OCI-LY7 (cell line): ENCODE results near the gene SLC25A21.

Experiments used
- CTCF ChIP-seq: fragments of 200-600 bp; sonication (generic); conservative IDR thresholded peaks from 2 replicates; pipeline ENCODE4 v1.5.1; 2014; ENCODE audit warnings: mild to moderate bottlenecking, antibody characterized with exemption, low read length, moderate library complexity, mixed read lengths
- EZH2phosphoT487 ChIP-seq: fragments of 200-600 bp; sonication (generic); IDR thresholded peaks from 2 replicates; pipeline ENCODE4 v1.6.1; 2018; ENCODE audit warnings: low read depth, borderline replicate concordance, mild to moderate bottlenecking, mixed run types, antibody characterized with exemption, low read length, moderate library complexity, mixed read lengths

- TF ChIP-seq CTCF (no peak), EZH2phosphoT487 (no peak)
Observed at GRCh38 chr14:36823651-36824050, 348.8 kb downstream of the SLC25A21 start.
